HEK293 (cell line): ENCODE results near the gene SOWAHA.

Experiments used
- GLI4 ChIP-seq: fragments of 450-650 bp; formaldehyde crosslinking; IDR thresholded peaks from 2 replicates; pipeline ENCODE4 v1.5.1; 2016; ENCODE audit warnings: missing biosample characterization, missing genetic modification characterization
- KLF10 ChIP-seq: fragments of 450-650 bp; IDR thresholded peaks from 2 replicates; pipeline ENCODE4 v1.5.1; 2018; ENCODE audit warnings: missing biosample characterization, mild to moderate bottlenecking, missing genetic modification characterization
- ZBTB48 ChIP-seq: fragments of 450-650 bp; formaldehyde crosslinking; IDR thresholded peaks from 2 replicates; pipeline ENCODE4 v1.5.1; 2016; ENCODE audit warnings: missing biosample characterization, missing genetic modification characterization
- ZBTB7A ChIP-seq: fragments of 450-650 bp; formaldehyde crosslinking; IDR thresholded peaks from 2 replicates; pipeline ENCODE4 v1.5.1; 2016; ENCODE audit warnings: low read depth, missing biosample characterization, missing genetic modification characterization
- ZNF223 ChIP-seq: fragments of 450-650 bp; formaldehyde crosslinking; IDR thresholded peaks from 2 replicates; pipeline ENCODE4 v1.5.1; 2016; ENCODE audit warnings: missing biosample characterization, missing genetic modification characterization
- ZNF473 ChIP-seq: fragments of 450-650 bp; formaldehyde crosslinking; IDR thresholded peaks from 2 replicates; pipeline ENCODE4 v1.5.1; 2017; ENCODE audit warnings: missing biosample characterization, missing genetic modification characterization
- ZNF560 ChIP-seq: fragments of 450-650 bp; formaldehyde crosslinking; IDR thresholded peaks from 2 replicates; pipeline ENCODE4 v1.5.1; 2017; ENCODE audit warnings: missing biosample characterization, missing genetic modification characterization, borderline replicate concordance
- TF ChIP-seq, protein P1 (sequence below): fragments of 450-650 bp; formaldehyde crosslinking; IDR thresholded peaks from 2 replicates; pipeline ENCODE4 v1.5.1; 2016; ENCODE audit warnings: missing biosample characterization, missing genetic modification characterization
- TF ChIP-seq, protein P2 (sequence below): fragments of 450-650 bp; formaldehyde crosslinking; IDR thresholded peaks from 2 replicates; pipeline ENCODE4 v1.5.1; 2016; ENCODE audit warnings: missing biosample characterization, missing genetic modification characterization
- TF ChIP-seq, protein P3 (sequence below): fragments of 450-650 bp; formaldehyde crosslinking; IDR thresholded peaks from 2 replicates; pipeline ENCODE4 v1.5.1; 2016; ENCODE audit warnings: missing biosample characterization, missing genetic modification characterization
- TF ChIP-seq, protein P4 (sequence below): fragments of 450-650 bp; formaldehyde crosslinking; IDR thresholded peaks from 2 replicates; pipeline ENCODE4 v1.5.1; 2016; ENCODE audit warnings: missing biosample characterization, missing genetic modification characterization

DNA sequence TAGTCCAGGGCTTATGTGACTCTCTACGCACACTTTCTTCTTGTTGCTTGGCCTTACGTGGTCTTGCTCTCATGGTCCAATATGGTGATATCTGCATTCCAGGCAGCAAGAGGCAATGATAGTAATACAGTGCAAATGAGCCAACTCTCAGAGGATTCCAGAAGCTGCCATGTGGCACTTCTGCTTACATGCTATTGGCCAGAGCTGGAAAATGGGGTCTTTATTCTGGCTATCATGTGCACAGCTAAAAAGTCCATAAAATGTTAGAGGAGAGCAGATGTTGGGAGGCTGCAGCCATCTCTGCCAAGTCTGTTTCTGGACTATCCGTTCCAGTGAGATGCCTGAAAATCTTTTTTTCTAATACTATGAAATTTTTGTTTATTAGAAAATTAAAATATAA is 33.1 kb upstream of the SOWAHA start:
- TF ChIP-seq, protein P1, sequence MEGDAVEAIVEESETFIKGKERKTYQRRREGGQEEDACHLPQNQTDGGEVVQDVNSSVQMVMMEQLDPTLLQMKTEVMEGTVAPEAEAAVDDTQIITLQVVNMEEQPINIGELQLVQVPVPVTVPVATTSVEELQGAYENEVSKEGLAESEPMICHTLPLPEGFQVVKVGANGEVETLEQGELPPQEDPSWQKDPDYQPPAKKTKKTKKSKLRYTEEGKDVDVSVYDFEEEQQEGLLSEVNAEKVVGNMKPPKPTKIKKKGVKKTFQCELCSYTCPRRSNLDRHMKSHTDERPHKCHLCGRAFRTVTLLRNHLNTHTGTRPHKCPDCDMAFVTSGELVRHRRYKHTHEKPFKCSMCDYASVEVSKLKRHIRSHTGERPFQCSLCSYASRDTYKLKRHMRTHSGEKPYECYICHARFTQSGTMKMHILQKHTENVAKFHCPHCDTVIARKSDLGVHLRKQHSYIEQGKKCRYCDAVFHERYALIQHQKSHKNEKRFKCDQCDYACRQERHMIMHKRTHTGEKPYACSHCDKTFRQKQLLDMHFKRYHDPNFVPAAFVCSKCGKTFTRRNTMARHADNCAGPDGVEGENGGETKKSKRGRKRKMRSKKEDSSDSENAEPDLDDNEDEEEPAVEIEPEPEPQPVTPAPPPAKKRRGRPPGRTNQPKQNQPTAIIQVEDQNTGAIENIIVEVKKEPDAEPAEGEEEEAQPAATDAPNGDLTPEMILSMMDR (tag by site-specific recombination), result no peak
- TF ChIP-seq, protein P2, sequence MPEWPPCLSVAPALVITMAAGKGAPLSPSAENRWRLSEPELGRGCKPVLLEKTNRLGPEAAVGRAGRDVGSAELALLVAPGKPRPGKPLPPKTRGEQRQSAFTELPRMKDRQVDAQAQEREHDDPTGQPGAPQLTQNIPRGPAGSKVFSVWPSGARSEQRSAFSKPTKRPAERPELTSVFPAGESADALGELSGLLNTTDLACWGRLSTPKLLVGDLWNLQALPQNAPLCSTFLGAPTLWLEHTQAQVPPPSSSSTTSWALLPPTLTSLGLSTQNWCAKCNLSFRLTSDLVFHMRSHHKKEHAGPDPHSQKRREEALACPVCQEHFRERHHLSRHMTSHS (tag by site-specific recombination), result no peak
- TF ChIP-seq ZNF560 (tag by site-specific recombination) (no peak), ZBTB48 (tag by site-specific recombination) (no peak), ZNF223 (tag by site-specific recombination) (no peak), KLF10 (tag by site-specific recombination) (no peak), ZBTB7A (tag by site-specific recombination) (no peak), GLI4 (no peak), ZNF473 (no peak)
- TF ChIP-seq, protein P3, sequence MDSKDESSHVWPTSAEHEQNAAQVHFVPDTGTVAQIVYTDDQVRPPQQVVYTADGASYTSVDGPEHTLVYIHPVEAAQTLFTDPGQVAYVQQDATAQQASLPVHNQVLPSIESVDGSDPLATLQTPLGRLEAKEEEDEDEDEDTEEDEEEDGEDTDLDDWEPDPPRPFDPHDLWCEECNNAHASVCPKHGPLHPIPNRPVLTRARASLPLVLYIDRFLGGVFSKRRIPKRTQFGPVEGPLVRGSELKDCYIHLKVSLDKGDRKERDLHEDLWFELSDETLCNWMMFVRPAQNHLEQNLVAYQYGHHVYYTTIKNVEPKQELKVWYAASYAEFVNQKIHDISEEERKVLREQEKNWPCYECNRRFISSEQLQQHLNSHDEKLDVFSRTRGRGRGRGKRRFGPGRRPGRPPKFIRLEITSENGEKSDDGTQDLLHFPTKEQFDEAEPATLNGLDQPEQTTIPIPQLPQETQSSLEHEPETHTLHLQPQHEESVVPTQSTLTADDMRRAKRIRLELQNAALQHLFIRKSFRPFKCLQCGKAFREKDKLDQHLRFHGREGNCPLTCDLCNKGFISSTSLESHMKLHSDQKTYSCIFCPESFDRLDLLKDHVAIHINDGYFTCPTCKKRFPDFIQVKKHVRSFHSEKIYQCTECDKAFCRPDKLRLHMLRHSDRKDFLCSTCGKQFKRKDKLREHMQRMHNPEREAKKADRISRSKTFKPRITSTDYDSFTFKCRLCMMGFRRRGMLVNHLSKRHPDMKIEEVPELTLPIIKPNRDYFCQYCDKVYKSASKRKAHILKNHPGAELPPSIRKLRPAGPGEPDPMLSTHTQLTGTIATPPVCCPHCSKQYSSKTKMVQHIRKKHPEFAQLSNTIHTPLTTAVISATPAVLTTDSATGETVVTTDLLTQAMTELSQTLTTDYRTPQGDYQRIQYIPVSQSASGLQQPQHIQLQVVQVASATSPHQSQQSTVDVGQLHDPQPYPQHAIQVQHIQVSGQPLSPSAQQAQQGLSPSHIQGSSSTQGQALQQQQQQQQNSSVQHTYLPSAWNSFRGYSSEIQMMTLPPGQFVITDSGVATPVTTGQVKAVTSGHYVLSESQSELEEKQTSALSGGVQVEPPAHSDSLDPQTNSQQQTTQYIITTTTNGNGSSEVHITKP (tag by site-specific recombination), result no peak
- TF ChIP-seq, protein P4, sequence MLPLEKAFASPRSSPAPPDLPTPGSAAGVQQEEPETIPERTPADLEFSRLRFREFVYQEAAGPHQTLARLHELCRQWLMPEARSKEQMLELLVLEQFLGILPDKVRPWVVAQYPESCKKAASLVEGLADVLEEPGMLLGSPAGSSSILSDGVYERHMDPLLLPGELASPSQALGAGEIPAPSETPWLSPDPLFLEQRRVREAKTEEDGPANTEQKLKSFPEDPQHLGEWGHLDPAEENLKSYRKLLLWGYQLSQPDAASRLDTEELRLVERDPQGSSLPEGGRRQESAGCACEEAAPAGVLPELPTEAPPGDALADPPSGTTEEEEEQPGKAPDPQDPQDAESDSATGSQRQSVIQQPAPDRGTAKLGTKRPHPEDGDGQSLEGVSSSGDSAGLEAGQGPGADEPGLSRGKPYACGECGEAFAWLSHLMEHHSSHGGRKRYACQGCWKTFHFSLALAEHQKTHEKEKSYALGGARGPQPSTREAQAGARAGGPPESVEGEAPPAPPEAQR (tag by site-specific recombination), result no peak
